IPS-20b (cell line): ENCODE results near the gene DPP10.

ENCODE experiments used
- H3K27ac ChIP-seq: one replicate; pipeline ENCODE4 v1.5.1; 2013; ENCODE audit warnings: low read length
- H3K27me3 ChIP-seq: 2 replicates; pipeline ENCODE4 v1.6.1; 2013; ENCODE audit warnings: mild to moderate bottlenecking, low read length, inconsistent platforms; ENCODE audit not compliant: insufficient read depth
- H3K36me3 ChIP-seq: 2 replicates; pipeline ENCODE4 v1.6.1; 2013; ENCODE audit warnings: low read depth, mild to moderate bottlenecking, inconsistent platforms, low read length, moderate library complexity; ENCODE audit not compliant: insufficient read depth
- H3K4me1 ChIP-seq: 2 replicates; pipeline ENCODE4 v1.6.1; 2013; ENCODE audit warnings: mild to moderate bottlenecking, control low read depth, inconsistent platforms, low read length, moderate library complexity; ENCODE audit not compliant: insufficient read depth
- H3K4me3 ChIP-seq: 2 replicates; pipeline ENCODE4 v1.5.1; 2013; ENCODE audit warnings: mild to moderate bottlenecking, low read length, inconsistent platforms
- H3K9ac ChIP-seq: 2 replicates; pipeline ENCODE4 v1.6.1; 2013; ENCODE audit warnings: low read depth, mild to moderate bottlenecking, inconsistent platforms, low read length, moderate library complexity
- H3K9me3 ChIP-seq: 2 replicates; pipeline ENCODE4 v1.6.1; 2013; ENCODE audit warnings: mild to moderate bottlenecking, low read depth, low read length, inconsistent platforms; ENCODE audit not compliant: insufficient read depth

The DPP10 gene

GRCh38 chr2:115650827-115651226 lies 1208.4 kb downstream of the DPP10 start:
- H3K4me1 ChIP-seq: no peaks in the 10 kb centered on the region
- no peaks in the 10 kb centered on the region for H3K27me3 ChIP-seq
- no peaks in the 10 kb centered on the region for H3K9me3 ChIP-seq
- H3K36me3 ChIP-seq: no peaks in the 10 kb centered on the region
- H3K9ac ChIP-seq: no peak overlapping the region
- no peak overlapping the region for H3K4me3 ChIP-seq
- no peak overlapping the region for H3K27ac ChIP-seq

- no peak overlapping the region for H3K27ac ChIP-seq
- H3K36me3 ChIP-seq: no peaks in the 10 kb centered on the region
- H3K9me3 ChIP-seq: no peaks in the 10 kb centered on the region
- no peaks in the 10 kb centered on the region for H3K4me1 ChIP-seq
- no peak overlapping the region for H3K9ac ChIP-seq
- H3K27me3 ChIP-seq: no peaks in the 10 kb centered on the region
- no peak overlapping the region for H3K4me3 ChIP-seq
These were observed 1210.2 kb downstream of the DPP10 start for GRCh38 chr2:115652652-115653051.

- Histone ChIP-seq H3K4me1 (no peaks in the 10 kb centered on the region), H3K27me3 (no peaks in the 10 kb centered on the region), H3K36me3 (no peaks in the 10 kb centered on the region), H3K27ac (no peak overlapping the region), H3K9me3 (no peaks in the 10 kb centered on the region), H3K4me3 (no peak overlapping the region), H3K9ac (no peak overlapping the region)
These were observed 1211.9 kb downstream of the DPP10 start for GRCh38 chr2:115654362-115654761.

- Histone ChIP-seq H3K4me3 (no peak overlapping the region), H3K9me3 (peaks cover 29% of the 10 kb centered on the region), H3K36me3 (peaks cover 6% of the 10 kb centered on the region; the same call in 1 of the 2 replicates), H3K9ac (no peak overlapping the region), H3K4me1 (no peaks in the 10 kb centered on the region), H3K27me3 (no peaks in the 10 kb centered on the region), H3K27ac (no peak overlapping the region)
These were observed 1235.7 kb downstream of the DPP10 start for GRCh38 chr2:115678129-115678528.

- Histone ChIP-seq H3K4me3 (no peak overlapping the region), H3K36me3 (no peaks in the 10 kb centered on the region), H3K9ac (no peak overlapping the region), H3K9me3 (peaks cover 2% of the 10 kb centered on the region; the same call in 1 of the 2 replicates), H3K4me1 (no peaks in the 10 kb centered on the region), H3K27ac (no peak overlapping the region), H3K27me3 (no peaks in the 10 kb centered on the region)
These were observed 1241.9 kb downstream of the DPP10 start for GRCh38 chr2:115684345-115684744.

- no peak overlapping the region for H3K9ac ChIP-seq
- no peak overlapping the region for H3K27ac ChIP-seq
- no peaks in the 10 kb centered on the region for H3K36me3 ChIP-seq
- H3K27me3 ChIP-seq: no peaks in the 10 kb centered on the region
- no peaks in the 10 kb centered on the region for H3K9me3 ChIP-seq
- no peak overlapping the region for H3K4me3 ChIP-seq
- no peaks in the 10 kb centered on the region; the same call in 1 of the 2 replicates for H3K4me1 ChIP-seq
These were observed 1249.0 kb downstream of the DPP10 start for GRCh38 chr2:115691409-115691808.

GRCh38 chr2:115694651-115695050 lies 1252.2 kb downstream of the DPP10 start:
- Histone ChIP-seq H3K4me1 (no peaks in the 10 kb centered on the region; the same call in 1 of the 2 replicates), H3K27me3 (no peaks in the 10 kb centered on the region), H3K36me3 (no peaks in the 10 kb centered on the region), H3K4me3 (no peak overlapping the region), H3K9ac (no peak overlapping the region), H3K9me3 (no peaks in the 10 kb centered on the region; the same call in 1 of the 2 replicates), H3K27ac (no peak overlapping the region)

GRCh38 chr2:115733190-115733775 lies 1290.8 kb downstream of the DPP10 start:
- Histone ChIP-seq H3K9me3 (no peaks in the 10 kb centered on the region), H3K4me3 (no peak overlapping the region), H3K27me3 (no peaks in the 10 kb centered on the region), H3K9ac (no peak overlapping the region), H3K36me3 (no peaks in the 10 kb centered on the region), H3K4me1 (no peaks in the 10 kb centered on the region), H3K27ac (no peak overlapping the region)

GRCh38 chr2:115738111-115738510 lies 1295.7 kb downstream of the DPP10 start:
- Histone ChIP-seq H3K27me3 (no peaks in the 10 kb centered on the region), H3K9ac (no peak overlapping the region), H3K9me3 (no peaks in the 10 kb centered on the region), H3K4me3 (no peak overlapping the region), H3K36me3 (no peaks in the 10 kb centered on the region), H3K4me1 (peaks cover 5% of the 10 kb centered on the region; the same call in 1 of the 2 replicates), H3K27ac (no peak overlapping the region)

- no peak overlapping the region for H3K27ac ChIP-seq
- H3K4me3 ChIP-seq: no peak overlapping the region
- peaks cover 5% of the 10 kb centered on the region; the same call in 1 of the 2 replicates for H3K4me1 ChIP-seq
- no peak overlapping the region for H3K9ac ChIP-seq
- no peaks in the 10 kb centered on the region for H3K9me3 ChIP-seq
- no peaks in the 10 kb centered on the region for H3K36me3 ChIP-seq
- H3K27me3 ChIP-seq: no peaks in the 10 kb centered on the region
These were observed 1297.1 kb downstream of the DPP10 start for GRCh38 chr2:115739574-115739973.

GRCh38 chr2:115746151-115746550 lies 1303.7 kb downstream of the DPP10 start:
- Histone ChIP-seq H3K36me3 (no peaks in the 10 kb centered on the region), H3K9me3 (no peaks in the 10 kb centered on the region), H3K4me3 (no peak overlapping the region), H3K27ac (no peak overlapping the region), H3K27me3 (no peaks in the 10 kb centered on the region), H3K9ac (no peak overlapping the region), H3K4me1 (peaks cover 5% of the 10 kb centered on the region; the same call in 1 of the 2 replicates)

- H3K27me3 ChIP-seq: no peaks in the 10 kb centered on the region
- no peak overlapping the region for H3K9ac ChIP-seq
- no peak overlapping the region for H3K27ac ChIP-seq
- H3K4me1 ChIP-seq: no peaks in the 10 kb centered on the region; the same call in 1 of the 2 replicates
- H3K9me3 ChIP-seq: no peaks in the 10 kb centered on the region
- H3K4me3 ChIP-seq: no peak overlapping the region
- no peaks in the 10 kb centered on the region for H3K36me3 ChIP-seq
These were observed 1314.8 kb downstream of the DPP10 start for GRCh38 chr2:115757286-115757685.
